HEK293 (cell line): ENCODE data around the gene ABHD5.

ENCODE experiments used
- CTCF ChIA-PET: fragments of 350-600 bp; formaldehyde crosslinking; extraction: SDS; loops from one replicate; lab custom pipeline; 2021; ENCODE audit warnings: antibody characterized with exemption; lab: Yijun Ruan, JAX
- POLR2A ChIA-PET: fragments of 300-600 bp; formaldehyde crosslinking; extraction: SDS; loops from one replicate; lab custom pipeline; 2020; ENCODE audit warnings: antibody characterized with exemption, inconsistent platforms; lab: Yijun Ruan, JAX
- H3K27ac ChIP-seq: fragments of 200-500 bp; sonication (Bioruptor generic); 2 replicates; pipeline ENCODE4 v1.5.1; 2014; ENCODE audit warnings: low read depth, low read length, control low read depth, inconsistent platforms; ENCODE audit errors: extremely low read depth
- H3K36me3 ChIP-seq, 2 experiments: fragments of 200-500 bp in 1 of 2; sonication (Bioruptor generic) in 1 of 2; 1 replicate in 1 of 2; 2 replicates in 1 of 2; pipeline ENCODE4 v1.5.1; 2014 to 2017; ENCODE audit warnings: inconsistent platforms in 2 of 2, low read length in 2 of 2; ENCODE audit not compliant: control insufficient read depth in 2 of 2, insufficient read depth in 1 of 2
- H3K4me1 ChIP-seq: fragments of 200-500 bp; sonication (Bioruptor generic); 2 replicates; pipeline ENCODE4 v1.5.1; 2014; ENCODE audit warnings: mild to moderate bottlenecking, low read length, inconsistent platforms; ENCODE audit not compliant: control insufficient read depth, insufficient read depth
- H3K4me3 ChIP-seq: 2 replicates; pipeline ENCODE4 v1.5.1; 2011; ENCODE audit warnings: low read depth, mild to moderate bottlenecking, control low read depth, low read length, moderate library complexity
- H3K9me3 ChIP-seq: fragments of 200-500 bp; sonication (Bioruptor generic); 2 replicates; pipeline ENCODE4 v1.5.1; 2014; ENCODE audit warnings: low read depth, low read length, inconsistent platforms; ENCODE audit not compliant: control insufficient read depth, insufficient read depth
- BCL11B ChIP-seq: fragments of 450-650 bp; formaldehyde crosslinking; IDR thresholded peaks from 2 replicates; pipeline ENCODE4 v1.5.1; 2016; ENCODE audit warnings: low read depth, missing biosample characterization, missing genetic modification characterization
- GLI2 ChIP-seq: fragments of 450-650 bp; formaldehyde crosslinking; IDR thresholded peaks from 2 replicates; pipeline ENCODE4; 2017; ENCODE audit warnings: missing biosample characterization, missing genetic modification characterization, low read depth, borderline replicate concordance
- HOXC10 ChIP-seq: sonication (generic); formaldehyde crosslinking; IDR thresholded peaks from 2 replicates; pipeline ENCODE4 v1.8.1; 2023; ENCODE audit warnings: mild to moderate bottlenecking, missing genetic modification reagents
- KLF8 ChIP-seq: fragments of 450-650 bp; formaldehyde crosslinking; IDR thresholded peaks from 2 replicates; pipeline ENCODE4 v1.5.1; 2016; ENCODE audit warnings: missing biosample characterization, missing genetic modification characterization
- REPIN1 ChIP-seq: fragments of 450-650 bp; formaldehyde crosslinking; IDR thresholded peaks from 2 replicates; pipeline ENCODE4 v1.5.1; 2017; ENCODE audit warnings: missing biosample characterization, missing genetic modification characterization, low read depth
- SETDB1 ChIP-seq: IDR thresholded peaks from one replicate; pipeline ENCODE4 v1.6.1; 2017; ENCODE audit warnings: mild to moderate bottlenecking, low read length, moderate library complexity, mixed read lengths; ENCODE audit not compliant: insufficient read length
- ZBTB48 ChIP-seq: fragments of 450-650 bp; formaldehyde crosslinking; IDR thresholded peaks from 2 replicates; pipeline ENCODE4 v1.5.1; 2016; ENCODE audit warnings: missing biosample characterization, missing genetic modification characterization
- ZNF121 ChIP-seq: fragments of 450-650 bp; formaldehyde crosslinking; IDR thresholded peaks from 2 replicates; pipeline ENCODE4 v1.5.1; 2016; ENCODE audit warnings: missing biosample characterization, missing genetic modification characterization
- ZNF174 ChIP-seq: fragments of 450-650 bp; formaldehyde crosslinking; IDR thresholded peaks from 2 replicates; pipeline ENCODE4 v1.5.0; 2017; ENCODE audit warnings: missing biosample characterization, mild to moderate bottlenecking, missing genetic modification characterization
- ZNF26 ChIP-seq: fragments of 450-650 bp; formaldehyde crosslinking; IDR thresholded peaks from 2 replicates; pipeline ENCODE4 v1.5.1; 2016; ENCODE audit warnings: missing biosample characterization, missing genetic modification characterization
- ZNF311 ChIP-seq: fragments of 450-650 bp; formaldehyde crosslinking; IDR thresholded peaks from 2 replicates; pipeline ENCODE4 v1.5.1; 2017; ENCODE audit warnings: missing biosample characterization, missing genetic modification characterization, borderline replicate concordance
- ZNF350 ChIP-seq: fragments of 450-650 bp; formaldehyde crosslinking; IDR thresholded peaks from 2 replicates; pipeline ENCODE4 v1.5.0; 2017; ENCODE audit warnings: missing biosample characterization, mild to moderate bottlenecking, missing genetic modification characterization
- ZNF416 ChIP-seq: fragments of 450-650 bp; formaldehyde crosslinking; IDR thresholded peaks from 2 replicates; pipeline ENCODE4 v1.5.1; 2016; ENCODE audit warnings: missing biosample characterization, missing genetic modification characterization
- ZNF433 ChIP-seq: fragments of 450-650 bp; formaldehyde crosslinking; IDR thresholded peaks from 2 replicates; pipeline ENCODE4 v1.5.1; 2016; ENCODE audit warnings: missing biosample characterization, missing genetic modification characterization, low read depth
- ZNF510 ChIP-seq: fragments of 450-650 bp; formaldehyde crosslinking; IDR thresholded peaks from 2 replicates; pipeline ENCODE4 v1.5.1; 2018; ENCODE audit warnings: mild to moderate bottlenecking, missing genetic modification characterization, missing biosample characterization; ENCODE audit not compliant: insufficient replicate concordance
- ZNF529 ChIP-seq: fragments of 450-650 bp; formaldehyde crosslinking; IDR thresholded peaks from 2 replicates; pipeline ENCODE4 v1.5.1; 2017; ENCODE audit warnings: missing genetic modification characterization, missing biosample characterization; ENCODE audit not compliant: insufficient replicate concordance
- ZNF623 ChIP-seq: fragments of 450-650 bp; formaldehyde crosslinking; IDR thresholded peaks from 2 replicates; pipeline ENCODE4 v1.5.1; 2016; ENCODE audit warnings: missing biosample characterization, missing genetic modification characterization
- ZNF670 ChIP-seq: fragments of 450-650 bp; formaldehyde crosslinking; IDR thresholded peaks from 2 replicates; pipeline ENCODE4 v1.5.1; 2016; ENCODE audit warnings: missing biosample characterization, missing genetic modification characterization, low read depth
- ZNF707 ChIP-seq: fragments of 450-650 bp; formaldehyde crosslinking; IDR thresholded peaks from 2 replicates; pipeline ENCODE4 v1.5.1; 2016; ENCODE audit warnings: missing biosample characterization, missing genetic modification characterization
- ZNF747 ChIP-seq: fragments of 450-650 bp; formaldehyde crosslinking; IDR thresholded peaks from 2 replicates; pipeline ENCODE4 v1.5.1; 2016; ENCODE audit warnings: missing biosample characterization, missing genetic modification characterization
- ZNF830 ChIP-seq: fragments of 450-650 bp; IDR thresholded peaks from 2 replicates; pipeline ENCODE4 v1.5.0; 2018; ENCODE audit warnings: missing biosample characterization, missing genetic modification characterization, low read depth, mild to moderate bottlenecking, moderate library complexity
- ZNF843 ChIP-seq: fragments of 450-650 bp; formaldehyde crosslinking; IDR thresholded peaks from 2 replicates; pipeline ENCODE4 v1.5.1; 2016; ENCODE audit warnings: missing biosample characterization, missing genetic modification characterization
- ZSCAN4 ChIP-seq: fragments of 450-650 bp; formaldehyde crosslinking; IDR thresholded peaks from 2 replicates; pipeline ENCODE4 v1.5.1; 2017; ENCODE audit warnings: missing biosample characterization, missing genetic modification characterization
- TF ChIP-seq, protein P1 (sequence below): fragments of 450-650 bp; formaldehyde crosslinking; IDR thresholded peaks from 2 replicates; pipeline ENCODE4 v1.5.1; 2016; ENCODE audit warnings: missing biosample characterization, missing genetic modification characterization, borderline replicate concordance
- TF ChIP-seq, protein P2 (sequence below): fragments of 450-650 bp; formaldehyde crosslinking; IDR thresholded peaks from 2 replicates; pipeline ENCODE4 v1.5.1; 2016; ENCODE audit warnings: missing biosample characterization, missing genetic modification characterization

ABHD5 gene

GRCh38 chr3:43755516-43756200 lies 64.9 kb downstream of the ABHD5 start (continued):
- no peak for TF ChIP-seq ZNF416 (tag by site-specific recombination)
- TF ChIP-seq, protein P1, sequence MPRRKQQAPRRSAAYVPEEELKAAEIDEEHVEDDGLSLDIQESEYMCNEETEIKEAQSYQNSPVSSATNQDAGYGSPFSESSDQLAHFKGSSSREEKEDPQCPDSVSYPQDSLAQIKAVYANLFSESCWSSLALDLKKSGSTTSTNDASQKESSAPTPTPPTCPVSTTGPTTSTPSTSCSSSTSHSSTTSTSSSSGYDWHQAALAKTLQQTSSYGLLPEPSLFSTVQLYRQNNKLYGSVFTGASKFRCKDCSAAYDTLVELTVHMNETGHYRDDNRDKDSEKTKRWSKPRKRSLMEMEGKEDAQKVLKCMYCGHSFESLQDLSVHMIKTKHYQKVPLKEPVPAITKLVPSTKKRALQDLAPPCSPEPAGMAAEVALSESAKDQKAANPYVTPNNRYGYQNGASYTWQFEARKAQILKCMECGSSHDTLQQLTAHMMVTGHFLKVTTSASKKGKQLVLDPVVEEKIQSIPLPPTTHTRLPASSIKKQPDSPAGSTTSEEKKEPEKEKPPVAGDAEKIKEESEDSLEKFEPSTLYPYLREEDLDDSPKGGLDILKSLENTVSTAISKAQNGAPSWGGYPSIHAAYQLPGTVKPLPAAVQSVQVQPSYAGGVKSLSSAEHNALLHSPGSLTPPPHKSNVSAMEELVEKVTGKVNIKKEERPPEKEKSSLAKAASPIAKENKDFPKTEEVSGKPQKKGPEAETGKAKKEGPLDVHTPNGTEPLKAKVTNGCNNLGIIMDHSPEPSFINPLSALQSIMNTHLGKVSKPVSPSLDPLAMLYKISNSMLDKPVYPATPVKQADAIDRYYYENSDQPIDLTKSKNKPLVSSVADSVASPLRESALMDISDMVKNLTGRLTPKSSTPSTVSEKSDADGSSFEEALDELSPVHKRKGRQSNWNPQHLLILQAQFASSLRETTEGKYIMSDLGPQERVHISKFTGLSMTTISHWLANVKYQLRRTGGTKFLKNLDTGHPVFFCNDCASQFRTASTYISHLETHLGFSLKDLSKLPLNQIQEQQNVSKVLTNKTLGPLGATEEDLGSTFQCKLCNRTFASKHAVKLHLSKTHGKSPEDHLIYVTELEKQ (tag by site-specific recombination): no peak
- TF ChIP-seq ZNF623 (tag by site-specific recombination): no peak
- TF ChIP-seq ZNF830 (tag by site-specific recombination): no peak
- no peak for TF ChIP-seq ZNF311 (tag by site-specific recombination)

GRCh38 chr3:43757666-43758321 lies 67.1 kb downstream of the ABHD5 start:
- POLR2A ChIA-PET: no interaction called here
- H3K36me3 ChIP-seq: no peaks in the 10 kb centered on the region
- H3K27ac ChIP-seq: no peak overlapping the region
- CTCF ChIA-PET: interaction anchor here (1.0 to 1.3 kb wide), 3 partner anchors 10 to 596 kb away, joined by 4 to 8 read pairs (median 4); no protein-coding TSS in a partner anchor
- TF ChIP-seq, protein P2, sequence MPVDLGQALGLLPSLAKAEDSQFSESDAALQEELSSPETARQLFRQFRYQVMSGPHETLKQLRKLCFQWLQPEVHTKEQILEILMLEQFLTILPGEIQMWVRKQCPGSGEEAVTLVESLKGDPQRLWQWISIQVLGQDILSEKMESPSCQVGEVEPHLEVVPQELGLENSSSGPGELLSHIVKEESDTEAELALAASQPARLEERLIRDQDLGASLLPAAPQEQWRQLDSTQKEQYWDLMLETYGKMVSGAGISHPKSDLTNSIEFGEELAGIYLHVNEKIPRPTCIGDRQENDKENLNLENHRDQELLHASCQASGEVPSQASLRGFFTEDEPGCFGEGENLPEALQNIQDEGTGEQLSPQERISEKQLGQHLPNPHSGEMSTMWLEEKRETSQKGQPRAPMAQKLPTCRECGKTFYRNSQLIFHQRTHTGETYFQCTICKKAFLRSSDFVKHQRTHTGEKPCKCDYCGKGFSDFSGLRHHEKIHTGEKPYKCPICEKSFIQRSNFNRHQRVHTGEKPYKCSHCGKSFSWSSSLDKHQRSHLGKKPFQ (tag by site-specific recombination): no peak
- TF ChIP-seq ZNF707 (no peak), ZNF529 (no peak), ZBTB48 (tag by site-specific recombination) (no peak), ZNF747 (tag by site-specific recombination) (no peak), REPIN1 (tag by site-specific recombination) (no peak), ZNF350 (no peak), HOXC10 (CRISPR knock-in tag) (no peak), ZSCAN4 (tag by site-specific recombination) (no peak), ZNF670 (tag by site-specific recombination) (no peak), ZNF843 (tag by site-specific recombination) (no peak), ZNF510 (tag by site-specific recombination) (no peak), BCL11B (tag by site-specific recombination) (no peak), ZNF121 (tag by site-specific recombination) (no peak), ZNF26 (no peak), KLF8 (tag by site-specific recombination) (no peak), ZNF174 (tag by site-specific recombination) (no peak), SETDB1 (no peak), ZNF433 (no peak), GLI2 (tag by site-specific recombination) (no peak)
- no peaks in the 10 kb centered on the region for H3K9me3 ChIP-seq
- no peak overlapping the region for H3K4me3 ChIP-seq
- no peaks in the 10 kb centered on the region for H3K4me1 ChIP-seq
